ENCODE results near the gene SLIT3.

DNA sequence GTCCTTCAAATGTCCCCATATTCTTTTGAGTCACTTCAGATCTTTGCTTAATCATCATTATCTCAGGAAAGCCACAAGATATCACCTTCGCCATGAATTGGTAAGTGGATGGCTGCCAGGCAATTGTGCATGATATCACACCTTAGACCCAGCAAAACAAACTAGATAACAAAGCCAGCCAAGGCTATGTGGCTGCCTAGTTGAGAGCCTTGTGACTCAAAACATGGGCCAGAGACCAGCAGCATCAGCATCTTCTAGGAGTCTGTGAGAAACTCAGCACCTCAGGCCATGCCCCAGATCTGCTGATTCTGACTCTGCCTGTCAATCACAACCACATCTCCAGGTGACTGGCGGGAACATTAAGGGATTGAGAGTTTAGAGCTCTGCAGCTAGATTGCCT, 82.8 kb downstream of the SLIT3 start:
- TF ChIP-seq EZH2phosphoT487 (conservative IDR thresholded peaks at IDR 0.05; ENCODE audit: low read length): no peak
- TF ChIP-seq, protein P1, sequence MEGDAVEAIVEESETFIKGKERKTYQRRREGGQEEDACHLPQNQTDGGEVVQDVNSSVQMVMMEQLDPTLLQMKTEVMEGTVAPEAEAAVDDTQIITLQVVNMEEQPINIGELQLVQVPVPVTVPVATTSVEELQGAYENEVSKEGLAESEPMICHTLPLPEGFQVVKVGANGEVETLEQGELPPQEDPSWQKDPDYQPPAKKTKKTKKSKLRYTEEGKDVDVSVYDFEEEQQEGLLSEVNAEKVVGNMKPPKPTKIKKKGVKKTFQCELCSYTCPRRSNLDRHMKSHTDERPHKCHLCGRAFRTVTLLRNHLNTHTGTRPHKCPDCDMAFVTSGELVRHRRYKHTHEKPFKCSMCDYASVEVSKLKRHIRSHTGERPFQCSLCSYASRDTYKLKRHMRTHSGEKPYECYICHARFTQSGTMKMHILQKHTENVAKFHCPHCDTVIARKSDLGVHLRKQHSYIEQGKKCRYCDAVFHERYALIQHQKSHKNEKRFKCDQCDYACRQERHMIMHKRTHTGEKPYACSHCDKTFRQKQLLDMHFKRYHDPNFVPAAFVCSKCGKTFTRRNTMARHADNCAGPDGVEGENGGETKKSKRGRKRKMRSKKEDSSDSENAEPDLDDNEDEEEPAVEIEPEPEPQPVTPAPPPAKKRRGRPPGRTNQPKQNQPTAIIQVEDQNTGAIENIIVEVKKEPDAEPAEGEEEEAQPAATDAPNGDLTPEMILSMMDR (IDR thresholded peaks at IDR 0.05; ENCODE audit: insufficient read depth, low read length, poor library complexity, severe bottlenecking): no peak

Measured in SU-DHL-6 (cell line).